RWPE1 (cell line): Measurements from ENCODE around the gene SYVN1.
A peak's percentile ranks its signal among the peaks of the same experiment; 100 is the strongest.

Experiments used
- CTCF ChIA-PET: fragments of 350-600 bp; sonication (Branson Sonifier 250); formaldehyde crosslinking; extraction: SDS; loops from one replicate; lab custom pipeline; 2021; lab: Yijun Ruan, JAX
- POLR2A ChIA-PET: fragments of 400-600 bp; formaldehyde crosslinking; extraction: SDS; loops from one replicate; lab custom pipeline; 2020; ENCODE audit warnings: antibody characterized with exemption; ENCODE audit not compliant: low non-redundant PET; lab: Yijun Ruan, JAX
- DNase-seq: peaks from one replicate; pipeline ENCODE4 v3.0.0; 2012; ENCODE audit warnings: low spot score
- H3K27ac ChIP-seq: fragments of 450-650 bp; 2 replicates; pipeline ENCODE4 v1.5.1; 2017
- TF ChIP-seq, protein P1 (sequence below): fragments of 450-650 bp; conservative IDR thresholded peaks from 2 replicates; pipeline ENCODE4 v1.5.1; 2017; ENCODE audit warnings: low read depth, mild to moderate bottlenecking

SYVN1 gene

DNA sequence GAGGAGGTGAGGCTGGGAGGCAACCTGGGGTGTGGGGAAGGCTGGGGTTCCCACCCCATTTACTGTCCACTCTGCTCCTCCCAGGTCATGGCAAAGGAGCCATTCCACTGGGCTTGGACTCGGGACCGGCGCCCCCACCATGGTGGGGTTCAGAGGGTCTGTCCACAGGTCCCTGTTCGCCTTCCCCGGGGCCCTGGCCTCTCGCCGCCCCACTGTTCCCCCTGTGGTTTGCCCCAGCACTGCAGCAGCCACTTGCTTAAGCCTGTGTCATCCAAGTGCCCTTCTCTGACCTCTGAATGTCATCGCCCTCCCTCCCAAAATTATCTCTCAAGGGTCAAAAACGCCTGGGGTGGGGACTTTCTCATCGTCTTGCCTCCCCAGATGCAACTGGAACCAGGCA lies 38.3 kb upstream of the SYVN1 start:
- ChIA-PET CTCF (interaction anchor here (0.9 kb wide), 1 partner anchor 10 kb away, joined by 3 read pairs; no protein-coding TSS in a partner anchor), POLR2A (no interaction called here)
- no peak for DNase-seq
- TF ChIP-seq, protein P1, sequence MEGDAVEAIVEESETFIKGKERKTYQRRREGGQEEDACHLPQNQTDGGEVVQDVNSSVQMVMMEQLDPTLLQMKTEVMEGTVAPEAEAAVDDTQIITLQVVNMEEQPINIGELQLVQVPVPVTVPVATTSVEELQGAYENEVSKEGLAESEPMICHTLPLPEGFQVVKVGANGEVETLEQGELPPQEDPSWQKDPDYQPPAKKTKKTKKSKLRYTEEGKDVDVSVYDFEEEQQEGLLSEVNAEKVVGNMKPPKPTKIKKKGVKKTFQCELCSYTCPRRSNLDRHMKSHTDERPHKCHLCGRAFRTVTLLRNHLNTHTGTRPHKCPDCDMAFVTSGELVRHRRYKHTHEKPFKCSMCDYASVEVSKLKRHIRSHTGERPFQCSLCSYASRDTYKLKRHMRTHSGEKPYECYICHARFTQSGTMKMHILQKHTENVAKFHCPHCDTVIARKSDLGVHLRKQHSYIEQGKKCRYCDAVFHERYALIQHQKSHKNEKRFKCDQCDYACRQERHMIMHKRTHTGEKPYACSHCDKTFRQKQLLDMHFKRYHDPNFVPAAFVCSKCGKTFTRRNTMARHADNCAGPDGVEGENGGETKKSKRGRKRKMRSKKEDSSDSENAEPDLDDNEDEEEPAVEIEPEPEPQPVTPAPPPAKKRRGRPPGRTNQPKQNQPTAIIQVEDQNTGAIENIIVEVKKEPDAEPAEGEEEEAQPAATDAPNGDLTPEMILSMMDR, result no peak
- H3K27ac ChIP-seq, result no peak overlapping the region

DNA sequence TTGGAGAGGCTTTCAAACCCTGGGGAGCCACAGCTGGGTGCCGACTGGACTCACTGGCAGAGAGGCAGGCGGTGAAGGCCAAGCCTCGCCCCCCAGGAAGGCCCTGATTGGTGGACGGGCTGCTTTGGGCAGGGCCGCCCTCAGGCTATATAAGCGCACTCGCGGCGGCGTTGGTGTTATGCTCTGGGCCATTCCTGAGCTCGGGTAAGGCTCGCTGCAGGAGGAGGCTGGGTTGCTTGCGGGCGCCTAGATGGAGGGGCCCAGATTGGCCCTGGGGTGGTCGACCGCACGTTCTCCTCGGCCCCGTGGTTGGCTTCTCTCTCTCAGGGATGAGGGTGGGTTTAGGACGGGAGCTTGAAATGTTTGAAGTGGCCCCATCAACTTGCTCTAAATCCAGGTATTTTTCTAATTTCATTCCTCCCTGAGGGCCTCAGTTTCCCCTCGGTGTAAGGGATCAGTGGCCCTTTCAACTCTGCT lies 35.8 kb upstream of the SYVN1 start, which contains the start of gene SPDYC:
Gene SPDYC (plus strand): TSS at position 176 of the 477 bp plus-strand sequence. CDS start 1,125 bp downstream, outside the sequence.
- TF ChIP-seq, protein P1, result no peak
- DNase-seq, result no peak
- ChIA-PET POLR2A (no interaction called here), CTCF (no interaction called here)
- peak within 1 kb of the TSS; percentile 31 for H3K27ac ChIP-seq

DNA sequence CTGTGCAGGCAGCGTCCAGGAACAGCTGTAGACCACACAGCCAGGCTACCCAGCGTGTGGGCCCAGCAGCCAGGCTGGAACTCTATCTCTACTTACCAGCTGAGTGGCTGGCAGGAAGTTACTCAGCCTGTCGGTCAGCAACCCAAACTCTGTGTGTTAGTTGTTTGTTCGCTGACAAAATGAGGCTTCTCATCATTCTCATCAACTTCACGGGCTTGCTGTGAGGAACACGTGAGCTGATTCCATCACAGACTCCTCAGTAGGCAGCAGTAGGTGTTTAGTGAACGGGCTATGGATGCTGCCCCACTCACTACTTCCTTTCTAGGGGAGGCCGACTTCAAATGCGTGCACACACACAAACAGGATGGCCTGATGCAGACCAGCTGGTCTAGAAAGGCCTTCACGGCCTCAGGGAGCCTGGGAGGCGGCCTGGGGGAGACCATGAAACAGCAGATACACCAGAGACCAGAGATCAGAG lies 34.9 kb upstream of the SYVN1 start:
- DNase-seq, result no peak
- TF ChIP-seq, protein P1, result no peak
- ChIA-PET CTCF (no interaction called here), POLR2A (interaction anchor here (0.5 kb wide), 1 partner anchor 22 kb away, joined by 4 read pairs; no protein-coding TSS in a partner anchor)
- H3K27ac ChIP-seq, result peak overlapping the region; percentile 31

DNA sequence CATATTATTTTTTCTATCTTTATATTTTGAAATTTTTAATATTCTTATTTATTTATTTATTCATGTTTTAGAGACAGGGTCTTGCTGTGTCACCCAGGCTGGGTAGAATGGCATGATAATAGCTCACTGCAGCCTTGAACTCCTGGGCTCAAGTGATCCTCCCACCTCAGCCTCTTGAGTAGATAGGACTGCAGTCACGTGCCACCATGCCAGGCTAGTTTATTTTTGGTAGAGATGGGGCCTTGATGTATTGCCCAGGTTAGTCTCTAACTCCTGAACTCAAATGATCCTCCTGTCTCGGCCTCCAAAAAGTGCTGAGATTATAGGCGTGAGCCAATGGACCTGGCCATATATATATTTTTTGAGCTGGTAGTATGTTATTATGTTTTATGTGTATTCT lies 33.3 kb upstream of the SYVN1 start:
- no peak for DNase-seq
- ChIA-PET POLR2A (no interaction called here), CTCF (no interaction called here)
- TF ChIP-seq, protein P1, result no peak
- no peak overlapping the region for H3K27ac ChIP-seq

DNA sequence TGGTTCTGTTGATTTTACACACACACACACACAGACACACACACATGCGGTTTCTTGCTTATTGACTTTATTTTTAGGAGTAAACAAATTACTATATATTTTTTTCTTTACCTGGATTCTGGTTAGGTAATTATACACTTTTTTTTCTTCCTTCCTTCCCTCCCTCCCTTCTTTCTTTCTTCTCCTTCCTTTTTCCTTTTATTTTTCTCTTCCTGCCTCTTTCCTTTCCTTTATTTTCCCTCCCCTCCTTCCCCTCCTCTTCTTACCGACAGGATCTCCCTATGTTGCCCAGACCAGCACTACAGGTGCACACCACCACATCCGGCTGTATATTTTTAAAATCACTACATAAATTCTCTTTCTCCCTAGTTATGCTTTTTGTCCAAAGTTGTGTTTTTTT lies 32.6 kb upstream of the SYVN1 start:
- ChIA-PET POLR2A (no interaction called here), CTCF (no interaction called here)
- no peak for DNase-seq
- H3K27ac ChIP-seq, result no peak overlapping the region
- TF ChIP-seq, protein P1, result no peak

DNA sequence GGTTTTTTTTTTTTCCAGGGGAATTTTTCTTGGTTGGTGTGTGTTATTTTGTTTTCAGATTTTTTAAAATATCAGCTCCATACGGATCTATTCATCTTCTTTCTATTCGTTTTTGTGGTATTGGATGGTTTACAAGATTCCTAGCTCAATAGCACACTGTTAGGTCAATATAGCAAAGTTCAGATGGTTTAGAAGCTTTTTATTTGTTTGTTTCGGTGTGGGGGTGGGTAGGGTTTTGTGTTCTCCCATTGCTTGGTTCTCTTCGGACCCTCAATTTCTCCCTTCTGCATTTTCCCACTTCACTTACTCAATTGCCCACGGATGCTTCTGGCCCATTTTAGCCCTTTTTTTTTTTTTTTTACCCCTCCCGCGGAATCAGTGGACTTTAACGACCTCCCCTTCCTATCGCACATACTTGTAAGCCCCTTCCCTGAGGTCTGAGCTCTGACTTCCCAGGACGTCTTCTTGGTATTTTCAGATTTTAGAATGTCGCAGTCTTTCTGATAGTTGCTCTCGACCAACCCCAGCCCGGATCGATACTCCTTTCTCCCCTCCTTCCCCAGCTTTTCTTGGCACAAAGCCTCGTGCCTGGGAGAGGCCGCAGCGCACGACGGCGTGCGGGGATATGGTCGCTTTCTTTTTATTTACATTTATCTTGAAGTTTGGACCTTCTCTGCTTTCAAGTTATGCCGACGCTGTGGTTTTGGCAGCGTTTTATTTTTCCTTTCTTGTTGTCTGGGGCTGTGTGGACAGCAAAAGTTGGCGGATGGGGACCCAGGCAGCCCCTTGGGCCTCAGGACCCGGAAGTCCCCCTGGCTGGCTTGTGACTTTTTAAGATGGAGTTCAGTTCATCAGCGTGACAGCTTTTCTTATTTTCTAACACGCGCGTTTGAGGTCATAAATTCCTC lies 31.3 kb upstream of the SYVN1 start:
- POLR2A ChIA-PET, result interaction anchor here (0.7 kb wide), 1 partner anchor 79 kb away, joined by 4 read pairs; no protein-coding TSS in a partner anchor
- DNase-seq, result no peak
- no peak overlapping the region for H3K27ac ChIP-seq
- TF ChIP-seq, protein P1, result no peak
- CTCF ChIA-PET, result interaction anchor here (0.6 to 0.7 kb wide), 2 partner anchors 15 to 164 kb away, joined by 4 read pairs; no protein-coding TSS in a partner anchor
